KOPT-K1 (cell line): ENCODE data around the gene RRP7A.
"Not testable (repeated sequence)": the region's sequence is repeated elsewhere in the genome, so short reads cannot be mapped to it uniquely, and the experiment has no call there.

Experiments
- H3K27ac ChIP-seq: fragments of 200-600 bp; sonication (generic); 2 replicates; pipeline ENCODE4 v1.5.1; 2016; ENCODE audit warnings: antibody characterized with exemption, mild to moderate bottlenecking, low read depth, low read length; ENCODE audit not compliant: poor library complexity, severe bottlenecking
- H3K36me3 ChIP-seq: fragments of 200-600 bp; sonication (generic); 2 replicates; pipeline ENCODE4 v1.5.1; 2017; ENCODE audit warnings: antibody characterized with exemption, mild to moderate bottlenecking, low read length, moderate library complexity; ENCODE audit not compliant: insufficient read depth
- H3K9me3 ChIP-seq: fragments of 200-600 bp; sonication (generic); 2 replicates; pipeline ENCODE4 v1.5.1; 2017; ENCODE audit warnings: antibody characterized with exemption, low read length, mild to moderate bottlenecking; ENCODE audit not compliant: insufficient read depth, poor library complexity, severe bottlenecking

RRP7A gene

DNA sequence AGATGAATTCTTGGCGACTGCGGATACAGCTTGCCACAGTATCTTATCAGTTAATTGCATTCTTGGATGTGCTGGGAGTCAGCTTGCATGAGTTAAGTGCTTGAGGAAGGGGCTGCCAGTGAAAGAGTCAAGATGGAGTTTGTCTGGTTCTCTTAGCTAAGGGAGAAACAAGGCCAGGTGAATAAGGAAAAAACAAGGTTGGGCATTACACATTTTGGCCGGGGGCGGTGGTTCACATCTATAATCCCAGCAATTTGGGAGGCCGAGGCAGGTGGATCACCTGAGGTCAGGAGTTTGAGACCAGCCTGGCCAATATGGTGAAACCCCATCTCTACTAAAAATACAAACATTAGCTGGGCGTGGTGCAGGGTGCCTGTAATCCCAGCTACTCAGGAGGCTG, 28.5 kb upstream of the RRP7A start:
- not testable (repeated sequence) for H3K36me3 ChIP-seq, H3K9me3 ChIP-seq
- peak overlapping the region; percentile 0 for H3K27ac ChIP-seq

DNA sequence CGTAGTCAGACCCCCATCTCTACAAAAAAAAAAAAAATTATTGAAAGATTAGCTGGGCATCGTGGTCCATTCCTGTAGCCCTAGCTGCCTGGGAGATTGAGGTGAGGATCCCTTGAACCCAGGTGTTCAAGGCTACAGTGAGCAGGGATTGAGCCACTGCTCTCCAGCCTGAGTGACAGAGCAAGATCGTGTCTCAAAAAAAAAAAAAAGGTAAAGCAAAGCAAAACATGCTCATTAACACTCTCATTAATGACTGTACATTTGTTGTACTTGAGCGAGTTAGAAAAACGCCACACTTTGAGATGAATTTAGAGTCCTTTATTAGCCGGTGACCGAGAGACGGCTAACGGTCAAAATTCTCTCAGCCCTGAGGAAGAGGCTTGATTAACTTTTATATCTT, 28.0 kb upstream of the RRP7A start:
- Histone ChIP-seq H3K27ac (peak overlapping the region; percentile 0), H3K9me3 (no peaks in the 10 kb centered on the region), H3K36me3 (no peaks in the 10 kb centered on the region)

GRCh38 chr22:42544686-42545085, 25.1 kb upstream of the RRP7A start:
- H3K36me3 ChIP-seq: no peaks in the 10 kb centered on the region
- no peak overlapping the region for H3K27ac ChIP-seq
- H3K9me3 ChIP-seq: no peaks in the 10 kb centered on the region

GRCh38 chr22:42539236-42539771, 19.7 kb upstream of the RRP7A start:
- H3K9me3 ChIP-seq: not testable (repeated sequence)
- peak overlapping the region; percentile 58 for H3K27ac ChIP-seq

GRCh38 chr22:42537199-42537831, 17.7 kb upstream of the RRP7A start:
- peak overlapping the region; percentile 61 for H3K27ac ChIP-seq
- not testable (repeated sequence) for H3K9me3 ChIP-seq, H3K36me3 ChIP-seq

More at GRCh38 chr22:42539236-42539771, 19.7 kb upstream of the RRP7A start:
- not testable (repeated sequence) for H3K36me3 ChIP-seq

DNA sequence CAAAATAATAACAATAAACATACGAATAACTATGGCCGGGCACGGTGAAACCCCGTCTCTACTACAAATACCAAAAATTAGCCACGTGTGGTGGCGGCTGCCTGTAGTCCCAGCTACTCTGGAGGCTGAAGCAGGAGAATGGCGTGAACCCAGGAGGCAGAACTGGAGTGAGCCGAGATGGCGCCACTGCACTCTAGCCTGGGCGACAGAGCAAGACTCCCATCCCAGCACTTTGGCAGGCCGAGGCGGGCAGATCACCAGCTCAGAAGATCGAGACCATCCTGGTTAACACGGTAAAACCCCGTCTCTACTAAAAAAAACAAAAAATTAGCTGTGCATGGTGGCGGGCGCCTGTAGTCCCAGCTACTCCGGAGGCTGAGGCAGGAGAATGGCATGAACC, 17.0 kb upstream of the RRP7A start:
- not testable (repeated sequence) for H3K9me3 ChIP-seq, H3K36me3 ChIP-seq
- peak overlapping the region; percentile 61 for H3K27ac ChIP-seq

DNA sequence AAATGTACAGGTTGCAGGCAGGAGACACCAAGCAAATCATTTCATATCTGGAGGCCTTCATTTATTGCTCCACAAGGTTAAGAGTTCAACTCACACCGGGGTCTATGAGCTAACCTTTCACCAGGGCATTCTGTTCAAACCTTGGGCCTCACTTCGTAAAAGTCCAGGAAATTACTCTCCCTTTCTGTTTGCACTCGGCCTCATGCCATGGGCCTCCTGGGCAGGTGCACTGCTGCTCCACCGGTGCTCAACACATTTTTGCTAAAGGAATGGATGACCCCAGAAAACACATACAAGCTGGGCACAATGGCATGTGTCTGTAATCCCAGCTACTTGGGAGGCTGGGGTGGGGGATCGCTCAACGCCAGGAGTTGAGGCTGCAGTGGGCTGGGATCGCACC, 16.6 kb upstream of the RRP7A start:
- Histone ChIP-seq H3K9me3 (no peaks in the 10 kb centered on the region), H3K27ac (peak overlapping the region; percentile 61), H3K36me3 (no peaks in the 10 kb centered on the region)

DNA sequence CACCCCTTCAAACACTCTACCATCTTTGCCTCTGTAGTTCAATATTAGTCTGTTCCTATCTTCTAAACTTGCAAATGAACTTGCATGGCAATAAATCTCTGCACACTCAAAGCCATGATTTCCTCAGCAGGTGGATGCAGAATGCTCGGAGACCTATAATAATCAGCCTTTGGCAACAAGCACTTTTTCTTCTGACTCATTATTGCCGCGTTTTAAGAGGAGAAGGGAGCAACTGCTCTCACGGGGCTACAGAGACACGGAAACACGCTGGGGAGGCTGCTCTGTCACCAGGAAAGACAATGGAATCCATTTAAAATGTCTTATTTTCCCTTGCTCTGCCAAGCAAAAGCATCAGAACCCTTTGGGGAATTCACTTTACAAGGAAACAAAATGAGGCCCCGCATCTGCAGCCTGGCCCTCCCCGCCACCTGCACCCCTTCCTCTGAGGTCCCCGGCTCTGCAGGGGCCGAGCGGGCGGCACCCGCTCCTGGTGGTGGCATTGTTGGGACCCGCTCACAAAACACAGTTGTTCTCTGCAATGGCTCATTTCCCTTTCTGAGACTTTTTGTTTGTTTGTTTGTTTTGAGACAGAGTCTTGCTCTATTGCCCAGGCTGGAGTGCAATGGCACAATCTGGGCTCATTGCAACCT, 15.6 kb upstream of the RRP7A start:
- not testable (repeated sequence) for H3K9me3 ChIP-seq, H3K36me3 ChIP-seq
- H3K27ac ChIP-seq: peak overlapping the region; percentile 94

DNA sequence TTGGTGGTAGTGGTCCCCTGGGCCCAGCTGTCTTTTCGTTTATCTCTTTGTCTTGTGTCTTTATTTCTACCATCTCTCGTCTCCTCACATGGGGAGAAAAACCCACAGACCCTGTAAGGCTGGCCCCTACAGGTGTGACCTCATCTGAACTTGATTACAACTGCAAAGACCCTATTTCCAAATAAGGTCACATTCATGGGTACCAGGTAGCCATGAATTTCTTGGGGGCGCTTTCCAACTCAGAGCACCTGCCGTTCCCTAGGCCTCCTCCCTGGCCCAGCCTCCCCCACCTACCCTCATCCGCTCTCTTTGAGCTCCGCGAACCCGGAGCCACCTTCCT, 14.0 kb upstream of the RRP7A start:
- H3K36me3 ChIP-seq: no peaks in the 10 kb centered on the region
- no peaks in the 10 kb centered on the region for H3K9me3 ChIP-seq
- peak overlapping the region; percentile 94 for H3K27ac ChIP-seq

DNA sequence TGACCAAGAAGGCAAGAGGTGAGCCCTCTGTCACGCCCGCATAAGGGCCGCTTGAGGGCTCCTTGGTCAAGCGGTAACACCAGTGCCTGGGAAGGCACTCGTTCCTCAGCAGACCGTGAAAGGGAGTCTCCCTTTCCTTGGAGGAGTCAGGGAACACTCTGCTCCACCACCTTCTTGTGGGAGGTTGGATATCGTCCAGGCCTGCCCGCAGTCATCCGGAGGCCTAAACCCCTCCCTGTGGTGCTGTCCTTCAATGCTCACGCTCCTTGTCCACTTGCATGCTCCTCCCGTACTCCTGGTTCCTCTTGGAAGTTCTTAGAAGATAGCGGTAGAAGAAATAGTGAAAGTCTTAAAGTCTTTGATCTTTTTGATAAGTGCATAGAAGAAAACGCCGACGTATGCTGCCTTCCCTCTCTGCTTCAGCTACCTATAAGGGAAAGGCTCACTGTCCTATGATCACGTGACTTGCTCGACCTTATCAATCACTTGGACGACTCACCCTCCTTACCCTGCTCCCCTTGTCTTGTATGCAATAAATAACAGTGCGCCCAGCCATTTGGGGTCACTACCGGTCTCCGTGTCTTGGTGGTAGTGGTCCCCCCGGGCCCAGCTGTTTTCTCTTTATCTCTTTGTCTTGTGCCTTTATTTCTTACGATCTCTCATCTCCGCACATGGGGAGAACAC, 11.9 kb upstream of the RRP7A start:
- H3K36me3 ChIP-seq, H3K9me3 ChIP-seq: not testable (repeated sequence)
- H3K27ac ChIP-seq: peak overlapping the region; percentile 94

GRCh38 chr22:42529435-42529834, 9.8 kb upstream of the RRP7A start:
- not testable (repeated sequence) for H3K9me3 ChIP-seq, H3K36me3 ChIP-seq
- peak overlapping the region; percentile 61 for H3K27ac ChIP-seq

- peak overlapping the region; percentile 61 for H3K27ac ChIP-seq
- no peaks in the 10 kb centered on the region for H3K36me3 ChIP-seq
- H3K9me3 ChIP-seq: no peaks in the 10 kb centered on the region
These were observed 9.2 kb upstream of the RRP7A start for GRCh38 chr22:42528591-42529307.

- Histone ChIP-seq H3K9me3 (no peaks in the 10 kb centered on the region), H3K27ac (no peak overlapping the region), H3K36me3 (peaks cover 5% of the 10 kb centered on the region)
These were observed 3.0 kb upstream of the RRP7A start for GRCh38 chr22:42522546-42522945.

GRCh38 chr22:42521228-42521546, 1.6 kb upstream of the RRP7A start:
- Histone ChIP-seq H3K9me3 (no peaks in the 10 kb centered on the region), H3K27ac (no peak overlapping the region), H3K36me3 (peaks cover 18% of the 10 kb centered on the region)
